OCI-LY3 (cell line): ENCODE results near the gene EIF4B.

Experiments used
- CTCF ChIP-seq: fragments of 200-600, 300-600 bp; sonication (generic); IDR thresholded peaks from 2 replicates; pipeline ENCODE4 v1.5.1; 2014; ENCODE audit warnings: antibody characterized with exemption, low read length, low read depth
- EZH2phosphoT487 ChIP-seq: fragments of 200-600 bp; shearing (Covaris generic); IDR thresholded peaks from 2 replicates; pipeline ENCODE4 v1.6.1; 2018; ENCODE audit warnings: antibody characterized with exemption, mixed run types, low read depth

DNA sequence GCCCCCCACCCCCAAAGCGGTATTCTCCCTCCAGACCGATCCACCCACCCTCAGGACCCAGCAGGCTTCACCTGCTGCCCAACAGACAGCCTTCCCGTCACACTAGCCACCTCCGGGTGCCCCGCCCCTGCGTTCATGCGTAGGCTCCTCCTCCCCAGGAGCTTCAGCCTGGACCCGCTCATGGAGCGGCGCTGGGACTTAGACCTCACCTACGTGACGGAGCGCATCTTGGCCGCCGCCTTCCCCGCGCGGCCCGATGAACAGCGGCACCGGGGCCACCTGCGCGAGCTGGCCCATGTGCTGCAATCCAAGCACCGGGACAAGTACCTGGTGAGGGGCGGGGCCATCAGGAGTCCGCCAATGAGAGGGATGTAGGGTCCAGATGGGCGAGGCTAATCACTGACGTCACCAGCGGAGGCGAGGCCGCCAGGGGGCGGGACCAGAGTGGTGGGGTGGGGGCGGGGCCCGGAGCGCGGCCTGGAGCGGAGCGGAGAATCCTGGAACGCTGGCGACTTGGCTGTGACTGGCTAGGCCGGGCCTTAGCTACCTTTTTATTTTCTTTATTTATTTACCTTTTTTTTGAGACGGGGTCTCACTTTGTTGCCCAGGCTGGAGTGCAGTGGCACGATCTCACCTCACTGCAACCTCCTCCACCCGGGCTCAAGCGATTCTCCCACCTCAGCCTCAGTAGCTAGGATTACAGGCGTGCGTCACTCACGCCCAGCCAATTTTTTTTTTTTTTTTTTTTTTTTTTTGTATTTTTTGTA is 48.0 kb downstream of the EIF4B start:
- TF ChIP-seq EZH2phosphoT487 (no peak), CTCF (no peak)
